A549 (cell line): ENCODE data around the gene IL1R1. TPM values are rescaled to one million over a fixed set of nuclear protein-coding genes. Genes with fewer than 3 reads are reported as not detected.
A peak's percentile ranks its signal among the peaks of the same experiment; 100 is the strongest.

Experiments
- ATAC-seq, 2 experiments: fragments of 200-7000 bp in 1 of 2; fragments of >200 bp in 1 of 2; cut with Nextera tagmentation in 1 of 2; cut with Tn5 transposase in 1 of 2; 3 replicates each; pipeline versions ENCODE4 v1.8.0 to v1.9.1; 2018 to 2020; ENCODE audit warnings: mild to moderate bottlenecking in 1 of 2, moderate library complexity in 1 of 2
- CTCF ChIA-PET: fragments of 300-600 bp; sonication (Branson Sonifier 250); formaldehyde crosslinking; extraction: SDS; loops from one replicate; lab custom pipeline; 2021; ENCODE audit warnings: antibody characterized with exemption, inconsistent platforms; lab: Yijun Ruan, JAX
- POLR2A ChIA-PET: fragments of 350-600 bp; formaldehyde crosslinking; extraction: SDS; loops from one replicate; lab custom pipeline; 2021; ENCODE audit warnings: antibody characterized with exemption, inconsistent platforms; lab: Yijun Ruan, JAX
- DNase-seq, 2 experiments: peaks; one replicate each; pipeline versions ENCODE4 v3.0.0 to v3.0.0-alpha.2; 2011 to 2016; ENCODE audit warnings: low read depth in 1 of 2, low spot score in 1 of 2
- FAIRE-seq: peaks from 2 replicates; lab custom pipeline; 2011; peaks lifted over from hg19 to GRCh38; lab: Jason Lieb, UNC
- H3K27ac ChIP-seq, 2 experiments: fragments of >200 bp; sonication (Bioruptor Twin); formaldehyde crosslinking; 3 replicates each; pipeline ENCODE4 v1.5.1; 2016 to 2017
- H3K4me1 ChIP-seq: fragments of >200 bp; sonication (Bioruptor Twin); formaldehyde crosslinking; 3 replicates; pipeline ENCODE4 v1.6.1; 2016
- H3K4me2 ChIP-seq: fragments of >200 bp; sonication (Bioruptor Twin); formaldehyde crosslinking; 3 replicates; pipeline ENCODE4 v1.6.1; 2016
- H3K4me3 ChIP-seq: fragments of >200 bp; sonication (Bioruptor Twin); formaldehyde crosslinking; 3 replicates; pipeline ENCODE4 v1.5.1; 2016
- H3K9me3 ChIP-seq: fragments of >200 bp; sonication (Bioruptor Twin); formaldehyde crosslinking; 3 replicates; pipeline ENCODE4 v1.6.1; 2016
- CHD4 ChIP-seq: fragments of 200-600 bp; sonication (generic); IDR thresholded peaks from 2 replicates; pipeline ENCODE4 v1.6.1; 2016; ENCODE audit warnings: antibody characterized with exemption, mild to moderate bottlenecking, borderline replicate concordance
- EHF ChIP-seq: fragments of 250-450 bp; sonication (Bioruptor Pico); IDR thresholded peaks from 2 replicates; pipeline ENCODE4 v1.5.0; 2020; ENCODE audit warnings: mild to moderate bottlenecking
- ESRRA ChIP-seq: fragments of 150-350 bp; IDR thresholded peaks from 2 replicates; pipeline ENCODE4 v1.6.1; 2014; ENCODE audit warnings: mild to moderate bottlenecking, low read length, borderline replicate concordance
- FOSB ChIP-seq: fragments of 250-450 bp; sonication (Bioruptor Pico); IDR thresholded peaks from 2 replicates; pipeline ENCODE4 v1.5.0; 2020; ENCODE audit warnings: mild to moderate bottlenecking, moderate library complexity
- FOSL2 ChIP-seq, 2 experiments: fragments of 450-650 bp in 1 of 2; fragments of >200 bp in 1 of 2; sonication (Bioruptor Twin) in 1 of 2; formaldehyde crosslinking; IDR thresholded peaks; 2 replicates each; pipeline versions ENCODE4 v1.5.0 to v1.6.1; 2016 to 2020; ENCODE audit warnings: mild to moderate bottlenecking in 1 of 2, moderate library complexity in 1 of 2
- HDAC2 ChIP-seq: fragments of 200-600 bp; sonication (generic); IDR thresholded peaks from 2 replicates; pipeline ENCODE4 v1.6.1; 2016
- HEYL ChIP-seq: fragments of 250-450 bp; sonication (Bioruptor Pico); IDR thresholded peaks from 2 replicates; pipeline ENCODE4 v1.8.0; 2021; ENCODE audit warnings: mild to moderate bottlenecking, moderate library complexity
- HOXA7 ChIP-seq: fragments of 250-450 bp; sonication (Bioruptor Pico); IDR thresholded peaks from 2 replicates; pipeline ENCODE4 v1.5.0; 2020; ENCODE audit warnings: mild to moderate bottlenecking, moderate library complexity
- NFE2L2 ChIP-seq: fragments of 150-350 bp; conservative IDR thresholded peaks from 2 replicates; pipeline ENCODE4 v1.6.1; 2014; ENCODE audit warnings: low read length
- NPAS2 ChIP-seq: fragments of 250-450 bp; sonication (Bioruptor Pico); IDR thresholded peaks from 2 replicates; pipeline ENCODE4 v1.8.0; 2022; ENCODE audit warnings: mild to moderate bottlenecking, moderate library complexity, borderline replicate concordance
- POLR2A ChIP-seq: IDR thresholded peaks from 2 replicates; pipeline ENCODE4 v1.6.1; 2012; ENCODE audit warnings: mild to moderate bottlenecking, low read length
- RCOR1 ChIP-seq: fragments of 150-350 bp; IDR thresholded peaks from 2 replicates; pipeline ENCODE4 v1.6.1; 2014; ENCODE audit warnings: antibody characterized with exemption, low read length, low read depth
- SMC3 ChIP-seq: fragments of >200 bp; sonication (Bioruptor Twin); formaldehyde crosslinking; IDR thresholded peaks from 3 replicates; pipeline ENCODE4 v1.6.1; 2018; ENCODE audit warnings: inconsistent platforms
- ZFP36 ChIP-seq: fragments of 450-650 bp; IDR thresholded peaks from 2 replicates; pipeline ENCODE4 v1.6.1; 2014; ENCODE audit warnings: borderline replicate concordance; ENCODE audit not compliant: partially characterized antibody
- ZNF302 ChIP-seq: fragments of 250-450 bp; sonication (Bioruptor Pico); IDR thresholded peaks from 2 replicates; pipeline ENCODE4 v1.9.0; 2021; ENCODE audit warnings: inconsistent platforms, mild to moderate bottlenecking, moderate library complexity
- WGBS: methylation state at CpG from one replicate; pipeline ENCODE4 v1.1.6; 2017; ENCODE audit errors: missing lambda C conversion rate; 5-methylcytosine and 5-hydroxymethylcytosine counted together
- polyA plus RNA-seq, 4 experiments: library from polyadenylated mRNA; depleted of rRNA in 3 of 4; stranded (reverse); fragments of >200 nt; fragmentation: RNase III in 1 of 4; extraction: RNeasy Plus Mini Kit Qiagen cat#74134 plus additional on column Dnase treatment in 1 of 4; gene quantifications; 2 replicates in 3 of 4; 3 replicates in 1 of 4; pipeline ENCODE4 v1.2.3, GENCODE V29; 2011 to 2017
- TF ChIP-seq, protein P1 (sequence below): fragments of 250-450 bp; sonication (Bioruptor Pico); IDR thresholded peaks from 2 replicates; pipeline ENCODE4 v1.5.0; 2020; ENCODE audit warnings: low read depth, mild to moderate bottlenecking, moderate library complexity
- TF ChIP-seq, protein P2 (sequence below): fragments of >200 bp; sonication (Bioruptor Twin); formaldehyde crosslinking; IDR thresholded peaks from 3 replicates; pipeline ENCODE4 v1.5.1; 2016
- TF ChIP-seq, protein P3 (sequence below): IDR thresholded peaks from 2 replicates; pipeline ENCODE4 v1.6.1; 2012
- TF ChIP-seq, protein P4 (sequence below): IDR thresholded peaks from 2 replicates; pipeline ENCODE4 v1.6.1; 2012; ENCODE audit warnings: low read depth, borderline replicate concordance
- TF ChIP-seq, protein P5 (sequence below): fragments of 250-450 bp; sonication (Bioruptor Pico); IDR thresholded peaks from 2 replicates; pipeline ENCODE4 v1.5.0; 2021; ENCODE audit warnings: mild to moderate bottlenecking, moderate library complexity, borderline replicate concordance

Gene IL1R1
- polyA plus RNA-seq, 2 of the 4 experiments (the other 2 are of a cell fraction) = 32.5 to 34.7 TPM

DNA sequence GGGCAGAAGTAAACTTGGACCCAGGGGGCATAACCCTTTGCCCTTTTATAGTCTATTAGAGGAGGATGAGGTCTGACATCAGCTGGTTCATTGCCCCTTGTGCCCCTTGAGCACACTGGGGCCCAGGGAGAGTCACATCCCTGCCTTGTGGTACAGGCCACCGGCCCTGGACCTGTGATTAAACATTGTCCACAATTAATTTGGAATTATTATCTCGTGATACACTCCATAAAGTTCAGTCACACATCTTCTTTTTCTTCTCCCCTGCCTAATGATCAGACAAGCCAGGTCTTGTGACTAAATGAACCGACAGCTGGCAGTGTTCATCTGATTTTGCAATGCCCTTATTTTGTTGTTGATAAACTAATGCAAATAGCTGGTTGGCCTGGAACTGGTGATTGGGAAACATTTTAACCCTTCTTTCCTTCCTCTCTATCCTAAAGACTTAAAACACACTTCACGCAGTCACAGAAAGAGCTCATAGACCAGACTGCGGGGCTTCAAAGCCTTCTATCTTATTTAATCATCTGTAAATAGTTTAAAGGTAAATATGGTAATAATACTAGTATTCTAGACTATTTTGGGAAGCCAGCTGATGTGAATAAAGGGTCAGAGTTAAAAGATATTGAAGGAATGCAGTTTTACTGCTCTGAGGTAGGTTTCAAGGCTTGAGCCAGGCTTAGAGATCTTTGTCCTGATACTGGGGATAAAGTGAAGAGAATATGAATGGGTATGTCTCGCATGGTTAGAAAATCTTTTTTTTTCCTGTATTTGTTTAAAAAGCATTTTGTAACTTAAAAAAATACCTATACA is 13.4 kb downstream of the IL1R1 start:
- POLR2A ChIA-PET = no interaction called here
- WGBS = 77% methylated on average over 6 of the region's 6 CpGs
- FAIRE-seq = no peak
- Histone ChIP-seq H3K9me3 (0 out of 3 replicates have a peak, but pooled peaks cover 4% of the 10 kb centered on the region), H3K27ac (peak overlapping the region; percentile 29 to 53; a peak in 4 of 6 replicates), H3K4me3 (no peak overlapping the region), H3K4me2 (peak overlapping the region; percentile 16; the same call in 1 of the 3 replicates)
- TF ChIP-seq FOSB (CRISPR knock-in tag) (no peak), ZFP36 (no peak), CHD4 (no peak), HOXA7 (no peak), FOSL2 (IDR thresholded peaks at IDR 0.05) (no peak), FOSL2 (CRISPR knock-in tag; IDR thresholded peaks at IDR 0.05) (no peak), POLR2A (no peak), SMC3 (no peak), RCOR1 (no peak), EHF (CRISPR knock-in tag) (no peak), HEYL (no peak), ZNF302 (no peak), NPAS2 (CRISPR knock-in tag) (no peak), ESRRA (no peak), NFE2L2 (no peak), HDAC2 (no peak)
- TF ChIP-seq, protein P1, sequence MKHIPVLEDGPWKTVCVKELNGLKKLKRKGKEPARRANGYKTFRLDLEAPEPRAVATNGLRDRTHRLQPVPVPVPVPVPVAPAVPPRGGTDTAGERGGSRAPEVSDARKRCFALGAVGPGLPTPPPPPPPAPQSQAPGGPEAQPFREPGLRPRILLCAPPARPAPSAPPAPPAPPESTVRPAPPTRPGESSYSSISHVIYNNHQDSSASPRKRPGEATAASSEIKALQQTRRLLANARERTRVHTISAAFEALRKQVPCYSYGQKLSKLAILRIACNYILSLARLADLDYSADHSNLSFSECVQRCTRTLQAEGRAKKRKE (CRISPR knock-in tag) = no peak
- TF ChIP-seq, protein P2, sequence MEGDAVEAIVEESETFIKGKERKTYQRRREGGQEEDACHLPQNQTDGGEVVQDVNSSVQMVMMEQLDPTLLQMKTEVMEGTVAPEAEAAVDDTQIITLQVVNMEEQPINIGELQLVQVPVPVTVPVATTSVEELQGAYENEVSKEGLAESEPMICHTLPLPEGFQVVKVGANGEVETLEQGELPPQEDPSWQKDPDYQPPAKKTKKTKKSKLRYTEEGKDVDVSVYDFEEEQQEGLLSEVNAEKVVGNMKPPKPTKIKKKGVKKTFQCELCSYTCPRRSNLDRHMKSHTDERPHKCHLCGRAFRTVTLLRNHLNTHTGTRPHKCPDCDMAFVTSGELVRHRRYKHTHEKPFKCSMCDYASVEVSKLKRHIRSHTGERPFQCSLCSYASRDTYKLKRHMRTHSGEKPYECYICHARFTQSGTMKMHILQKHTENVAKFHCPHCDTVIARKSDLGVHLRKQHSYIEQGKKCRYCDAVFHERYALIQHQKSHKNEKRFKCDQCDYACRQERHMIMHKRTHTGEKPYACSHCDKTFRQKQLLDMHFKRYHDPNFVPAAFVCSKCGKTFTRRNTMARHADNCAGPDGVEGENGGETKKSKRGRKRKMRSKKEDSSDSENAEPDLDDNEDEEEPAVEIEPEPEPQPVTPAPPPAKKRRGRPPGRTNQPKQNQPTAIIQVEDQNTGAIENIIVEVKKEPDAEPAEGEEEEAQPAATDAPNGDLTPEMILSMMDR = no peak
- TF ChIP-seq, protein P3, sequence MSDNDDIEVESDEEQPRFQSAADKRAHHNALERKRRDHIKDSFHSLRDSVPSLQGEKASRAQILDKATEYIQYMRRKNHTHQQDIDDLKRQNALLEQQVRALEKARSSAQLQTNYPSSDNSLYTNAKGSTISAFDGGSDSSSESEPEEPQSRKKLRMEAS = no peak
- TF ChIP-seq, protein P4, sequence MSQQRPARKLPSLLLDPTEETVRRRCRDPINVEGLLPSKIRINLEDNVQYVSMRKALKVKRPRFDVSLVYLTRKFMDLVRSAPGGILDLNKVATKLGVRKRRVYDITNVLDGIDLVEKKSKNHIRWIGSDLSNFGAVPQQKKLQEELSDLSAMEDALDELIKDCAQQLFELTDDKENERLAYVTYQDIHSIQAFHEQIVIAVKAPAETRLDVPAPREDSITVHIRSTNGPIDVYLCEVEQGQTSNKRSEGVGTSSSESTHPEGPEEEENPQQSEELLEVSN = no peak
- TF ChIP-seq, protein P5, sequence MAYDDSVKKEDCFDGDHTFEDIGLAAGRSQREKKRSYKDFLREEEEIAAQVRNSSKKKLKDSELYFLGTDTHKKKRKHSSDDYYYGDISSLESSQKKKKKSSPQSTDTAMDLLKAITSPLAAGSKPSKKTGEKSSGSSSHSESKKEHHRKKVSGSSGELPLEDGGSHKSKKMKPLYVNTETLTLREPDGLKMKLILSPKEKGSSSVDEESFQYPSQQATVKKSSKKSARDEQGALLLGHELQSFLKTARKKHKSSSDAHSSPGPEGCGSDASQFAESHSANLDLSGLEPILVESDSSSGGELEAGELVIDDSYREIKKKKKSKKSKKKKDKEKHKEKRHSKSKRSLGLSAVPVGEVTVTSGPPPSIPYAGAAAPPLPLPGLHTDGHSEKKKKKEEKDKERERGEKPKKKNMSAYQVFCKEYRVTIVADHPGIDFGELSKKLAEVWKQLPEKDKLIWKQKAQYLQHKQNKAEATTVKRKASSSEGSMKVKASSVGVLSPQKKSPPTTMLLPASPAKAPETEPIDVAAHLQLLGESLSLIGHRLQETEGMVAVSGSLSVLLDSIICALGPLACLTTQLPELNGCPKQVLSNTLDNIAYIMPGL (CRISPR knock-in tag) = no peak
- TF ChIP-seq, all 56 proteins: peak for 0
- no peak for DNase-seq
- CTCF ChIA-PET = interaction anchor here (0.7 to 3.8 kb wide), 6 partner anchors 11 to 136 kb away, joined by 3 to 16 read pairs (median 10); no protein-coding TSS in a partner anchor
- H3K4me1 ChIP-seq = peaks cover 11% of the 10 kb centered on the region; the same call in 2 of the 3 replicates
- no peak for ATAC-seq
